Peyer's patch (tissue), 4 donors: ENCODE results near the gene NDUFA5. TPM values are rescaled to one million over a fixed set of nuclear protein-coding genes. Genes with fewer than 3 reads are reported as not detected.

Experiments used
- DNase-seq, 3 donors: peaks; one replicate each; pipeline ENCODE4 v3.0.0-alpha.2; 2017 to 2019
- H3K27ac ChIP-seq, 4 donors: fragments of 200-600 bp; sonication (generic); one replicate each; pipeline ENCODE4 v1.5.1; 2016 to 2019
- H3K27me3 ChIP-seq, 2 donors: fragments of 200-600 bp; sonication (generic); one replicate each; pipeline ENCODE4 v1.5.1; 2019
- H3K36me3 ChIP-seq, 3 donors: fragments of 200-600 bp; sonication (generic); one replicate each; pipeline ENCODE4 v1.5.1; 2016 to 2019
- H3K4me1 ChIP-seq, 4 donors: fragments of 200-600 bp; sonication (generic); one replicate each; pipeline ENCODE4 v1.5.1; 2016 to 2019
- H3K4me3 ChIP-seq, 4 donors: fragments of 200-600 bp; sonication (generic); 1 replicate in 3 of 4; 2 replicates in 1 of 4; pipeline ENCODE4 v1.5.1; 2016 to 2019; ENCODE audit warnings: mild to moderate bottlenecking in 1 of 4
- H3K9me3 ChIP-seq, 4 donors: fragments of 200-600 bp; sonication (generic); one replicate each; pipeline ENCODE4 v1.5.1; 2016 to 2019; ENCODE audit warnings: mild to moderate bottlenecking in 1 of 4
- POLR2A ChIP-seq, 2 donors: fragments of 450-650 bp; IDR thresholded peaks; one replicate each; pipeline ENCODE4 v1.5.1; 2017; ENCODE audit warnings: antibody characterized with exemption in 2 of 2, mild to moderate bottlenecking in 2 of 2, moderate library complexity in 2 of 2
- total RNA-seq, 4 donors: library from RNA; depleted of rRNA; stranded (reverse); fragments of >200 nt; gene quantifications; one replicate each; pipeline ENCODE4 v1.1.0, GENCODE V29; 2016
- TF ChIP-seq, protein P1 (sequence below), 6 experiments: fragments of 450-650 bp in 4 of 6; fragments of 200-600 bp in 2 of 6; sonication (generic) in 1 of 6; IDR thresholded peaks; one replicate each; pipeline ENCODE4 v1.5.1; 2017 to 2019; ENCODE audit warnings: antibody characterized with exemption in 6 of 6, mild to moderate bottlenecking in 3 of 6, moderate library complexity in 1 of 6

Gene NDUFA5
- total RNA-seq, 4 donors from 2014 or later = 35.7 to 55.2 (median 45.4) TPM

DNA sequence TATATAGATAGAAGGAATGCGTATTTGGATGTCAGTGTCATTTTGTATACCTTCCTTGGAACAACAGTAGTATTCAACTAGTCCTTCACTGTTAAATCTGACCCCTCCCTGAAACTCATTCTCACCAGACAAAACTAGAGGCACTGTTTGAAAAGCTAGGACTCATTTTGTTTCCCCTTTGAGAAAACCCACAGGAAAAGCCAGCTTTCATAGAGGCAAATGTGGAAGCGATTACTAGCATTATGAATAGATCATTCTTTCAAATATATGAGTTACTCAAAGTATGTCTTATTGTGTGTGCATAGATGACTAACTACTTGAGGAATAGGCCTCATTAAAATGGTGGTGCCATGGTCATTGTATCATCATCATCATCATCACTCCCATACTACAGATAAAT, 42.1 kb upstream of the NDUFA5 start:
- Histone ChIP-seq H3K4me3 (no peak overlapping the region), H3K36me3 (no peaks in the 10 kb centered on the region), H3K9me3 (no peaks in the 10 kb centered on the region), H3K4me1 (no peaks in the 10 kb centered on the region), H3K27ac (no peak overlapping the region), H3K27me3 (no peaks in the 10 kb centered on the region)
- TF ChIP-seq POLR2A (IDR thresholded peaks at IDR 0.05) = no peak
- TF ChIP-seq, protein P1, sequence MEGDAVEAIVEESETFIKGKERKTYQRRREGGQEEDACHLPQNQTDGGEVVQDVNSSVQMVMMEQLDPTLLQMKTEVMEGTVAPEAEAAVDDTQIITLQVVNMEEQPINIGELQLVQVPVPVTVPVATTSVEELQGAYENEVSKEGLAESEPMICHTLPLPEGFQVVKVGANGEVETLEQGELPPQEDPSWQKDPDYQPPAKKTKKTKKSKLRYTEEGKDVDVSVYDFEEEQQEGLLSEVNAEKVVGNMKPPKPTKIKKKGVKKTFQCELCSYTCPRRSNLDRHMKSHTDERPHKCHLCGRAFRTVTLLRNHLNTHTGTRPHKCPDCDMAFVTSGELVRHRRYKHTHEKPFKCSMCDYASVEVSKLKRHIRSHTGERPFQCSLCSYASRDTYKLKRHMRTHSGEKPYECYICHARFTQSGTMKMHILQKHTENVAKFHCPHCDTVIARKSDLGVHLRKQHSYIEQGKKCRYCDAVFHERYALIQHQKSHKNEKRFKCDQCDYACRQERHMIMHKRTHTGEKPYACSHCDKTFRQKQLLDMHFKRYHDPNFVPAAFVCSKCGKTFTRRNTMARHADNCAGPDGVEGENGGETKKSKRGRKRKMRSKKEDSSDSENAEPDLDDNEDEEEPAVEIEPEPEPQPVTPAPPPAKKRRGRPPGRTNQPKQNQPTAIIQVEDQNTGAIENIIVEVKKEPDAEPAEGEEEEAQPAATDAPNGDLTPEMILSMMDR (IDR thresholded peaks at IDR 0.05) = no peak
- DNase-seq = no peak

DNA sequence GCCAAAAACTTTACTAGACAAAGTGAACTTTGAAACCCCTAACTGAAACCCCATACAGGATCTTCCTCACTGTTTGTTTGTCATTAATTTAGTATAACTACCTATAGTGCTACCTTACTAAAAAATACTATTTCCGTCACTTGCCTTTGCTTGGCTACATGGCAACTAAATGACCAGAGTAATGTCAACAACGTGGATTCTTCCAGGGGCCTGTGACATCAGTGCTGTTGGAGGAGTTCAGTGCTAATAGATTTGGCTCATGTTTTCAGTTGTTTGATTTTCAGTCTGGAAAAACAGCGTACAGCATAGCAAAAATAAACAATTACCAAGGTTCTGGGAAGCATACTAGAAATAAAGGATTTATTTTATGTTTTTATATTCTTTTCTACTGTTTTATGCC, 41.0 kb upstream of the NDUFA5 start:
- no peak for DNase-seq
- H3K27me3 ChIP-seq = no peaks in the 10 kb centered on the region
- H3K27ac ChIP-seq = no peak overlapping the region
- H3K4me3 ChIP-seq = no peak overlapping the region
- no peaks in the 10 kb centered on the region for H3K9me3 ChIP-seq
- TF ChIP-seq, protein P1 (IDR thresholded peaks at IDR 0.05) = no peak
- TF ChIP-seq POLR2A (IDR thresholded peaks at IDR 0.05) = no peak
- H3K4me1 ChIP-seq = no peaks in the 10 kb centered on the region
- H3K36me3 ChIP-seq = no peaks in the 10 kb centered on the region

DNA sequence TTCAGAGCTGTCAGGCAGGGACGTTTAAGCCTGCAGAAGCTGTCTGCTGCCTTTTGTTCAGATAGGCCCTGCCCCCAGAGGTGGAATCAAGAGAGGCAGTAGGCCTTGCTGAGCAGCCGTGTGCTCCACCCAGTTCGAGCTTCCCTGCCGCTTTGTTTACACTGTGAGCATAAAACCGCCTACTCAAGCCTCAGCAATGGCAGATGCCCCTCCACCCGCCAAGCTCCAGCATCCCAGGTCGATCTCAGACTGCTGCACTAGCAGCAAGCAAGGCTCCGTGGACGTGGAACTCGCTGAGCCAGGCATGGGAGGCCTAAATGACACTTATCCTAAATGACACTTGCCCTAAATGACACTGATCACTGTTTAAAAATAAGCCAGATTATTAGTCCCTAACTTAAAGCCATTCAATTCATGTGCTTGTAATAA, 37.2 kb upstream of the NDUFA5 start:
- no peaks in the 10 kb centered on the region for H3K4me1 ChIP-seq
- no peaks in the 10 kb centered on the region for H3K36me3 ChIP-seq
- no peak overlapping the region for H3K4me3 ChIP-seq
- DNase-seq = no peak
- no peaks in the 10 kb centered on the region for H3K27me3 ChIP-seq
- no peaks in the 10 kb centered on the region for H3K9me3 ChIP-seq
- no peak overlapping the region for H3K27ac ChIP-seq
- TF ChIP-seq, protein P1 (IDR thresholded peaks at IDR 0.05) = no peak
- TF ChIP-seq POLR2A (IDR thresholded peaks at IDR 0.05) = no peak

DNA sequence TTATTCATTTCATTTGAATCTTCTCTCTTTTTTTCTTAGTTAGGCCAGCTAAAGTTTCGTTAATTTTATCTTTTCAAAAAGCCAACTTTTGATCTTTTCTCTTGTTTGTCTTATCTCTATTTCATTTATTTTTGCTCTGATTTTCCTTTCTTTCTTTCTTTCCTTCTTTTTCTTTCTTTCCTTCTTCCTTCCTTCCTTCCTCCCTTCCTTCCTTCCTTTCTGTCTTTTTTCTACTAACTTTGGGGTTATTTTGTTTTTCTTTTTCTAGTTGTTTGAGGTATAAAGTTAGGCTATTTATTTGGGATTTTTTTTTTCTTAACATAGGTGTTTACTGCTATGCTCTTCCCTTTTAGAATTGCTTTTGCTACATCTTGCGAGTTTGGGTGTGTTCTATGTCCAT, 30.8 kb upstream of the NDUFA5 start:
- no peak for TF ChIP-seq POLR2A (IDR thresholded peaks at IDR 0.05)
- TF ChIP-seq, protein P1 (IDR thresholded peaks at IDR 0.05) = no peak

DNA sequence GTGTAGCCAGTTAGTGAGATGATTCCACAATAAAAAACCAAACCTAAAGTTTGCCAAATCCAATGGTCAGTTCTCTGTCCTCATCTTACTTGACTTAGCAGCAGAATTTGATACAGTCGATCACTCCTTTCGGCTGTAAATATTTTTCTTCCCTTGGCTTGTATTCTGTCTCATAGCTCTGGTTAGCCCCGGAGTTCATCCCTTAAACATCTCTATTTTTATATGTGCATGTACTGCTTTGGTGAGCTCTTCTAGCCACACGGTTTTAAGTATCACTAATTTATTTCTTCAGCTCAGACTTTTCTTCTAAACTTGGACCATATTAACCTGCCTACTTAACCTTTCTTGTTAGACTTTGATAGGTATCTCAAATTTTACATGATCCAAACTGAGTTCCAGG, 26.2 kb upstream of the NDUFA5 start:
- no peak overlapping the region for H3K4me3 ChIP-seq
- H3K9me3 ChIP-seq = no peaks in the 10 kb centered on the region
- TF ChIP-seq, protein P1 (IDR thresholded peaks at IDR 0.05) = no peak
- TF ChIP-seq POLR2A (IDR thresholded peaks at IDR 0.05) = no peak
- H3K27me3 ChIP-seq = no peaks in the 10 kb centered on the region
- no peak for DNase-seq
- H3K36me3 ChIP-seq = no peaks in the 10 kb centered on the region
- H3K27ac ChIP-seq = no peak overlapping the region
- no peaks in the 10 kb centered on the region for H3K4me1 ChIP-seq

More for the DNA sequence above, 30.8 kb upstream of the NDUFA5 start:
- no peaks in the 10 kb centered on the region for H3K36me3 ChIP-seq
- H3K4me3 ChIP-seq = no peak overlapping the region
- H3K9me3 ChIP-seq = no peaks in the 10 kb centered on the region
- no peak for DNase-seq
- no peaks in the 10 kb centered on the region for H3K4me1 ChIP-seq
- H3K27me3 ChIP-seq = no peaks in the 10 kb centered on the region
- no peak overlapping the region for H3K27ac ChIP-seq

DNA sequence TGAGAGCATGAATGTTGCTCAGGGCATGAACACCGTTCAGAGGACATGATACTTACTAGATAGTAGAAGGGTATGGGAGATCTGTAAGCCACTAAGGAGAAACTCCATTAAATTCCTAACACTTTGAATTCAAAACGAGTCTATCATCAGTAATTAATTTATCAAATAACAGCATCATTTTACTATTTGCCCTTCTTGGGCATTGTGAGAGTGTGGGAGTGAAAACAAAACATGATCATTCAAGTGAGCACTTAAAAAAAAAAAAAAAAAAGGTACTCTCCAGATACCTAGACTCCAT, 23.5 kb upstream of the NDUFA5 start:
- no peak for DNase-seq
- no peak overlapping the region for H3K4me3 ChIP-seq
- TF ChIP-seq POLR2A (IDR thresholded peaks at IDR 0.05) = no peak
- TF ChIP-seq, protein P1 (IDR thresholded peaks at IDR 0.05) = no peak
- no peaks in the 10 kb centered on the region for H3K9me3 ChIP-seq
- no peaks in the 10 kb centered on the region for H3K27me3 ChIP-seq
- H3K27ac ChIP-seq = no peak overlapping the region
- H3K4me1 ChIP-seq = no peaks in the 10 kb centered on the region
- no peaks in the 10 kb centered on the region for H3K36me3 ChIP-seq
